ENCODE measurements around the gene DDIT3.

DDIT3 gene

GRCh38 chr12:57485695-57486094 lies 34.6 kb downstream of the DDIT3 start:
- DNase-seq (ENCODE audit: low spot score), result no peak

DNA sequence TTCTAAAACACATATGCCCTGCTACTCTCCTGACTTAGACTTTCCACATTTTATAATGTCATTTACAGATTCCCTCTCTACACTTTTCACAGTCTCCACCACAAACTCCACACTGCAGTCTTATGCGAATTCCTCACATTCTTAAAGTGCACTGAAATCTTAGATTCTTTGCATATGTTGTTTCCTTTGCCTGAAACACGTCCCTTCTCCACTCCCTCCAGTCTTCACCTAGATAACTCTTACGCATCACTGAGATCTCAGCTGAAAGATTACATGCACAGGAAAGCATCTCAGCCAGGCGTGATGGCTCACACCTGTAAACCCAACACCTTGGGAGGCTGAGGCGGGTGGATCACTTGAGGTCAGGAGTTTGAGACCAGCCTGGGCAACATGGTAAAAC lies 36.8 kb downstream of the DDIT3 start:
- DNase-seq (ENCODE audit: low spot score), result no peak

GRCh38 chr12:57481671-57482070 lies 38.6 kb downstream of the DDIT3 start:
- DNase-seq (ENCODE audit: low spot score), result no peak

- DNase-seq (ENCODE audit: low spot score), result peak; percentile 81
These were observed 40.8 kb downstream of the DDIT3 start, which contains the start of gene ARHGAP9 for GRCh38 chr12:57479376-57480115. ARHGAP9 (minus strand) TSS chr12:57479866; CDS start chr12:57479406, 460 bp downstream.

DNA sequence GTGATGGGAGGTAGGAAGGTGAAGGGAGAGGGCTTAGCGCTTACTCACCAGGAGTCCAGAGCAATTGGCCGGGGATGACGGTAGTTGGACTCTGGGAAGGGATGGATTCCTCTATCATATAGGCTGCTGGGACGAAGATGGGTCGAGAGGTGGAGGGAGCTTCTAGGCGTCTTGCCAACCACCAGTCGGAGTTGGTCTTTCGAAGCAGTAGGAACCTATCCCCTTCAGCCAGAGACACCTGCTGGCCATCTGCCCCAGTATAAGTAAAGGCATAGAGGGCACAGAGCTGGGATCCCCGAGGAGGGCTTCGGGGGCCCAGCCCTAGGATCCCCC lies 41.3 kb downstream of the DDIT3 start:
- DNase-seq (ENCODE audit: low spot score), result no peak

GRCh38 chr12:57477710-57478681 lies 42.3 kb downstream of the DDIT3 start:
- DNase-seq (ENCODE audit: low spot score), result peak; percentile 83

GRCh38 chr12:57476993-57477709 lies 43.2 kb downstream of the DDIT3 start:
- peak; percentile 20 for DNase-seq (ENCODE audit: low spot score)

DNA sequence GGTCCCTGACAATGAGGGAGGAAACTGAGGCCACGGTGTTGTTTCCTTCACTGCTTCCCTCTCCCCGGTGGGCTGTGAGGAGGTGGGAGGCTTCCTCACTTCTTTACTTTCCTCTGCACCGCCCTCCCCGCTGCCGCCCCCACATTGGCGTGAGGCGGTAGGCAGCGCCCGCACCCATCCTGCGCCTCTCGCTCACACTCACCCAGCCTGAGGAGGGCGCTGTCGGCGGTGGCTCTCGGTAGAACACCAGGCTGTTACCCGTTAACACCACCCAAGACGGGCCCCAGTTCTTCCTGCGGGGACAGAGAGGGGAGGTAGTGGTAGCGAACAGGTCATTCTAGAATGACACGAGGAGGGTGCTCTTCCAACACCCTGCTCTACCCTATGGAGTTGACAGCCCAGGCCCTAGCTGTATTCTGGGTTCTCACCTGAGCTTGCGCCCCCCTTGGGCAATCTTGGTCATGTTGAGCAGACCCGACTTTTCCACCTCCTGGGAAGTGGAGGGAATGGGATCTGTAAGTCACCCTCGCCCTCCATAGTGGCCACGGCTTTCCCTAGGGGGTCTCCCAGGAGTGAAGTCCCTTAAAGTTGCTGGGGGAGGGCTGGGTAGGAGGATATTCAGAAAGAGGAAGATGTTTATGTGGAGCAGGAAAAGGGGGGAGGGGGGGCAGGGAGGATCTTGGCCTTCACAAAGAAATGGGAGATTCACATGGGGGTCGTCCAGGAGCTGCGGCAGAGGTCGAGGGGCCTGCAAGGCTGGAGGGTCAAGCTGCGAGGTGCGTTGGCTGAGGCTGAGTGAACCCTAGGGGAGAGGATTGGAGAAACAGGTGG lies 43.9 kb downstream of the DDIT3 start:
- DNase-seq (ENCODE audit: low spot score), result peak; percentile 73

DNA sequence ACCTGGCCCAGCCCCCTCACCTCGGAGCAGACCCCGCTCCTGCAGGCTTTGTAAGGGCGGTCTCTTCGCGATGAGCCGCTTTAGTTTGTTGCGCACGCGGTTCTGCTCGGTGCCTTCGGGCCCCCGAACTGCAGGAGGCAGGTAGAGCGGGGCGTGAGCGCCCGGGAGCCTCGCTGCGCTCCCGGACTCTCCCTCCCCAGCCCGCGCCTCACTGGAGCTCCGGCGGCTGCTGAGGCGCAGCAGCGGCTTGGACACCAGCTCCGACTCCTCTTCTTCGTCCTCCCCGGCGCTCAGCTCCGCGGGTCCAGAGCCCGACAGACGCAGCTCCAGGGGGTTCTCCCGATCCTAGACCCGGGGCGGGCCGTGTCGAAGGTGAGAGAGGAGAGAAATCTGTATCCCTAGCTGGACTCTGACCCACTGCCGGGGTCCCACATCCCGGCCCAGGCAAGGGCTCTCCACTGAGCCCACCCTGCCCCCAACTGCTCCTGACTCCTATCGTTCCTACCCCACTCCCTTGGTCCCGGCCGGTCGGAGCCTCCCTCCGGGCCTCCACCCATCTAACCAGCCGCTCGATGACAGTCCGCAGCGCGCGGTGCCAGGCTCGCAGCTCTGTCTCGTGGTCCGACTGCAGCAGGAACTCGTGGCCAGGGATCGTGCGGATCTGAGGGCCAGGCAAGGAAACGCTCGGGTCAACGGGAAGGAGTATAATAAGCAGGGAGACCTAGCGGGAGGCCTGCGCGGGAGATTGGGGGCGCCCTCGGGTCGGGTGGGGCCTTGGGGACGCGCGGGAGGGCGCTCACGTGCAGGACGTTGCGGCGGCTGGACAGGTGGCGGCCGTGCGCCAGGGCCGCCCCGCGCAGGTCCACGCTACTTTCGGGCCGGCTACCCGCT lies 44.8 kb downstream of the DDIT3 start:
- DNase-seq (ENCODE audit: low spot score), result no peak

- no peak for DNase-seq (ENCODE audit: low spot score)
These were observed 45.5 kb downstream of the DDIT3 start for GRCh38 chr12:57474862-57475261.

GRCh38 chr12:57474430-57474829 lies 45.9 kb downstream of the DDIT3 start:
- no peak for DNase-seq (ENCODE audit: low spot score)

DNA sequence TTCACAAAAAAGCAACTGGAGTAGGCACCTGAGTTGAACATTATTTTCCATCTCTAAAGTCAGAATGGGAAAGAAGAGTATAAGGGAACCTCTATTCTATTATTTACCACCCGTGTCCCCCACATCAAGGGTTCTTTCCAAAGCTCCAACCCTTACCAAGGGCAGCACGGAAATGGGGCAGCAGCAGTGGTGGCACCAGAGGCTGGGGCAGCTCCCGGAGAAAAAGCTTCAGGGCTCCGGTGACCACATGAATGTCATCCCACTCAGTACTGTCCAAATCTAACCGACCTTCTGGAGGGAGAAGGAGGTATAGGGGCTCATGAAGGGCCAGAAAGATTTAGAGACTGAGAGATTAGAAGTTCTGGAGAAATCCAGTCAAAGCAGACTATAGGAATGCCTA lies 46.4 kb downstream of the DDIT3 start:
- no peak for DNase-seq (ENCODE audit: low spot score)

DNA sequence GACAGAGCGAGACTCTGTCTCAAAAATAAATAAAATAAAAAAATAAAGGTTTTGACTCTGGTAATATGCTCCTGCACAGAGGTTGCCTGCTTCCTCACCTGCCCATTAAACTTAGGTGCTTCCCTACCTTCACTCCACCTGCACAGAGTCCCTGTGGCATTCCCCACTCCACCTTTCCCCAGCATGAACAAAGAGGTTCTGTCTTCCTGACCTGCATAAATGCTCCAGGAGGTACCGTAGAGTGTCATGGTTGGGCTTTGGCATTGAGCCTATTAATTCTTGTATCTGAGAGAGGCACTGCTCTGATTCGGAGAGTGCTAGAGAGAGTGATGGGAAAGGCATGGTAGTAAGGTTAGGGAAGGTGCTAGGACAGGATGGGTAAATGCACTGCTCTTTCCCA lies 46.9 kb downstream of the DDIT3 start:
- no peak for DNase-seq (ENCODE audit: low spot score)

DNA sequence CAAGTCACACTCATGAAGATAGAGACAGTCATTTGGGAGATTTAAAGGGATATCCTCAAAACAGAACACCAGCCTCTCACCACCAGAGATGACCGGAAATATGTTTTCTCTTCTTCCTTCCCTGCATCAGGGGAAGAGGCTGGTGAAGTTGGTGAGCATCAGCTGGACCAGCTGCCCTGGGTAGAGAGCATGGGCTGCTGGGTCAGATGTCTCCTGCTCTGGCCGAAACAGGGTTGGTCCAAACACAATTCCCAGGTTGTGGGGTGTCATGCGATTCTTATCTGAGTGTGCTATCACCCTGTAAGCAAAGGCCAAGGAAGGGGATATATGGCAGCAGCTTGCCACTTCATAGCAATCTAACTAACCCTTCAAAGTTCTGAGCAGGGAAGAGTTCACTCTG lies 47.9 kb downstream of the DDIT3 start:
- DNase-seq (ENCODE audit: low spot score), result no peak

DNA sequence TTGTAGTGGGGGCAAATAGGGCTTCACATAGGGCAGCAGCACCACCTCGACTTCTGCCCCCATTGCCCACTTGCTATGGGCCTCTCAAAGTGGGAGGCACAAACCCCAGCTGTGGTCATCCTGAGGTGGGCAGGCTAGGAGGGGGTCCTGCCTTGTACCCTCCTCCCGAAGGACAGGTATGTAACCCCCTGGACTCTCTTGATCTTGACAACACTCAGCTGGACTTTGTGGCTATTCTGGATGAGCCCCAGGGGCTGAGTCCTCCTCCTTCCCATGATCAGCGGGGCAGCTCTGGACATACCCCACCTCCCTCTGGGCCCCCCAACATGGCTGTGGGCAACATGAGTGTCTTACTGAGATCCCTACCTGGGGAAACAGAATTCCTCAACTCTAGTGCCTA lies 48.7 kb downstream of the DDIT3 start:
- DNase-seq (ENCODE audit: low spot score), result no peak

- no peak for DNase-seq (ENCODE audit: low spot score)
These were observed 49.2 kb downstream of the DDIT3 start for GRCh38 chr12:57470970-57471656.

GRCh38 chr12:57470286-57470969 lies 49.9 kb downstream of the DDIT3 start:
- DNase-seq (ENCODE audit: low spot score), result no peak

DNA sequence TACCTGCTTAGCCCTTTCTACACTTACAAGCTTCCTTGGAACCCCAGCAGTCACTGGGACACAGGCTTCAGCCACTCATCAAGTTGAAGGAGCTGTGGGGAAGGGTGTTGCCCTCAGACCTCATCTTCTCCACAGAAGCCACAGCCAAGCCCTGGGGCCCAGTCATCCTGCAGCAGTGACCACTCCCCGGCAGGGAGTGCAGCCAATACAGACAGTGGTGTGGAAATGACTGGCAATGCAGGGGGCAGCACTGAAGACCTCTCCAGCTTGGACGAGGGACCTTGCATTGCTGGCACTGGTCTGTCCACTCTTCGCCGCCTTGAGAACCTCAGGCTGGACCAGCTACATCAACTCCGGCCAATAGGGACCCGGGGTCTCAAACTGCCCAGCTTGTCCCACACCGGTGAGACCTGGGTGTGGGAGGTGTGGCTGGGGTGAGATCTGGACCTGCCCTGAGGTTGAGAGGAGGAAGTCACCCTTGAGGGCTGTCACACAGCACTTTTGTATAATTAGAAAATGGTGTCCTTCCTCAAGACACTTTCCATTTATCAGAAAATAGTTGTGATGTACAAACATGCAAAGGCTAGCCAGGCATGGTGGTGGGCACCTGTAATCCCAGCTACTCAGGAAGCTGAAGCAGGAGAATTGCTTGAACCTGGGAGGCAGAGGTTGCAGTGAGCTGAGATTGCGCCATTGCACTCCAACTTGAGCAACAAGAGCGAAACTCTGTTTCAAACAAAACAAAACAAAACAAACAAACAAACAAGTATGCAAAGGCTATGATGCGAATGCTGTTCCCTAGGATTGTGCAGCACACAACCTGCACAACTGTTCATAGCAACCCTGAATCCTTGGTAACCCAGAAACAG lies 50.8 kb downstream of the DDIT3 start:
- DNase-seq (ENCODE audit: low spot score), result no peak
